Panc1 (cell line): ENCODE data around the gene HNRNPM. TPM values are rescaled to one million over a fixed set of nuclear protein-coding genes. Genes with fewer than 3 reads are reported as not detected.

Experiments used
- ATAC-seq: fragments of 200-7000 bp; cut with Tn5 transposase; 2 replicates; pipeline ENCODE4 v1.9.1; 2020; ENCODE audit warnings: mild to moderate bottlenecking, moderate library complexity
- BruUV-seq: library from RNA; stranded (reverse); fragments of 400-500 nt; replicated peaks from 2 replicates; lab custom pipeline; 2021; lab: Mats Ljungman, UMichigan
- CTCF ChIA-PET: fragments of 300-600 bp; sonication (Branson Sonifier 250); formaldehyde crosslinking; loops from one replicate; lab custom pipeline; 2022; ENCODE audit warnings: antibody characterized with exemption; lab: Charles Lee
- POLR2A ChIA-PET: fragments of 300-600 bp; sonication (Branson Sonifier 250); formaldehyde crosslinking; loops from one replicate; lab custom pipeline; 2022; ENCODE audit warnings: antibody characterized with exemption; lab: Charles Lee
- DNase-seq: peaks from one replicate; pipeline ENCODE4 v3.0.0-alpha.2; 2010; ENCODE audit warnings: low read depth, low spot score
- H3K27ac ChIP-seq: 2 replicates; pipeline ENCODE4 v1.5.1; 2011; ENCODE audit warnings: mild to moderate bottlenecking, low read length, inconsistent platforms
- H3K27me3 ChIP-seq: fragments of 200-500 bp; sonication (Bioruptor generic); 2 replicates; pipeline ENCODE4 v1.6.0; 2014; ENCODE audit warnings: low read length, inconsistent platforms; ENCODE audit not compliant: control insufficient read depth, insufficient read depth
- H3K36me3 ChIP-seq: fragments of 200-500 bp; sonication (Bioruptor generic); 2 replicates; pipeline ENCODE4 v1.5.1; 2014; ENCODE audit warnings: inconsistent platforms, mild to moderate bottlenecking, low read length, moderate library complexity; ENCODE audit not compliant: control insufficient read depth, insufficient read depth
- H3K4me1 ChIP-seq: 2 replicates; pipeline ENCODE4 v1.5.1; 2011; ENCODE audit warnings: inconsistent platforms, mild to moderate bottlenecking, low read length, moderate library complexity; ENCODE audit not compliant: control insufficient read depth, insufficient read depth
- H3K4me3 ChIP-seq, 2 experiments: 2 replicates each; pipeline ENCODE4 v1.5.1; 2011 to 2012; ENCODE audit warnings: low read depth in 2 of 2, low read length in 2 of 2, mild to moderate bottlenecking in 2 of 2, inconsistent platforms in 1 of 2, moderate library complexity in 1 of 2
- H3K9me3 ChIP-seq: fragments of 200-500 bp; sonication (Bioruptor generic); 2 replicates; pipeline ENCODE4 v1.5.1; 2014; ENCODE audit warnings: low read depth, mild to moderate bottlenecking, inconsistent platforms, low read length, moderate library complexity; ENCODE audit not compliant: control insufficient read depth, insufficient read depth
- POLR2AphosphoS5 ChIP-seq: IDR thresholded peaks from 2 replicates; pipeline ENCODE4 v1.6.1; 2012; ENCODE audit warnings: mild to moderate bottlenecking, low read depth, low read length, moderate library complexity
- SIN3A ChIP-seq: IDR thresholded peaks from 2 replicates; pipeline ENCODE4 v1.6.1; 2012; ENCODE audit warnings: low read depth, mild to moderate bottlenecking, low read length, moderate library complexity, borderline replicate concordance; ENCODE audit not compliant: insufficient read depth
- TCF7L2 ChIP-seq: IDR thresholded peaks from 2 replicates; pipeline ENCODE4 v1.6.1; 2011; ENCODE audit warnings: mild to moderate bottlenecking, low read depth, low read length, inconsistent platforms
- in situ Hi-C: cut with HindIII; loops from 2 replicates; pipeline ENCODE4 v1.10.0; 2016; ENCODE audit warnings: low sequenced_read_pairs, low pct_unique_long_range_greater_than_20kb
- intact Hi-C: fragments of 100-400 bp; cut with micrococcal nuclease; formaldehyde crosslinking; loops from one replicate; pipeline ENCODE4 v1.10.0; 2022; ENCODE audit not compliant: unreplicated experiment
- total RNA-seq: library from RNA; stranded (reverse); gene quantifications from one replicate; pipeline ENCODE4 v1.2.1, GENCODE V29; 2021; ENCODE audit not compliant: unreplicated experiment
- TF ChIP-seq, protein P1 (sequence below): fragments of 450-650 bp; IDR thresholded peaks from 2 replicates; pipeline ENCODE4 v1.5.1; 2017; ENCODE audit warnings: mild to moderate bottlenecking
- TF ChIP-seq, protein P2 (sequence below), 2 experiments: IDR thresholded peaks; 2 replicates each; pipeline ENCODE4 v1.6.1; 2011 to 2012; ENCODE audit warnings: low read depth in 2 of 2, control low read depth in 1 of 2, low read length in 1 of 2, mild to moderate bottlenecking in 1 of 2, moderate library complexity in 1 of 2; ENCODE audit not compliant: insufficient read depth in 1 of 2

Gene HNRNPM
- total RNA-seq, 1 experiment from 2014 or later = 225 TPM

DNA sequence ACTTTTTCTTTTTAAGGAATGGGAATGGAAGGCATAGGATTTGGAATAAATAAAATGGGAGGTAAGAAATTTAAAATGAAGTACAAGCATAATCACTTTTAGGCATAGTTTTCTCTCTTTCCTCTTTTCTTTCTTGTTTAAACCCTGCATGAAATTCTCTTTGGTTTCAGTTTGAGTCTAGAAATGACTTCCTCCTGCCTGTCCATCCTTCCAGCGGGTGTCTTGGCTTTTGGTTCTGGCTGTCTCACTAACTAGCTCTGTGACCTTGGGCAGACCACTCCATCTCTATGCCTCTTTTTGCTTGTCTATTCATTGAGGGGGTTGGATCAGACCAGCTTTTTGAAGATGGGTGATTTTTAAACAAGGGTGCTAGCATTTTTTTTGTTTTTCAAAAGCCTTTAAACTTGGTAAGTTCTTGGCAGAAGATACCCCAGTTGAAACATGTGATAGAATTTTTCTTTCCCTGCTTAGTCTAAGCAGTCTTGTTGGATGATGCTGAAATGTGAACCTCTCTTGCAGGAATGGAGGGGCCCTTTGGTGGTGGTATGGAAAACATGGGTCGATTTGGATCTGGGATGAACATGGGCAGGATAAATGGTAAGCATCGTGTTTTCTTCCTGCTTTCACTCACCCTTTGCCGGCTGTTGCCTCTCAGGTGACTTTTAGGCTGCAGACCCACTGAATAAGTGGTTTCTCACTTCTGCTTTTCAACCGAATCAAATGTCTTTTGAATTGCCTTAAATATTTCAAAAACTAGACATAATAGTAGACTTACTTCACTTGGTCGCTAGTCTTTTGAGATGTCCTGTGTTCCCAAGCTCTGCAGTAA, 29.1 kb downstream of the HNRNPM start:
- peaks cover 25% of the 10 kb centered on the region for H3K36me3 ChIP-seq
- POLR2A ChIA-PET = no interaction called here
- no TSS peak for BruUV-seq
- intact Hi-C loops = no loop called here
- CTCF ChIA-PET = no interaction called here
- ATAC-seq (no peak), DNase-seq (no peak)
- TF ChIP-seq, protein P1, sequence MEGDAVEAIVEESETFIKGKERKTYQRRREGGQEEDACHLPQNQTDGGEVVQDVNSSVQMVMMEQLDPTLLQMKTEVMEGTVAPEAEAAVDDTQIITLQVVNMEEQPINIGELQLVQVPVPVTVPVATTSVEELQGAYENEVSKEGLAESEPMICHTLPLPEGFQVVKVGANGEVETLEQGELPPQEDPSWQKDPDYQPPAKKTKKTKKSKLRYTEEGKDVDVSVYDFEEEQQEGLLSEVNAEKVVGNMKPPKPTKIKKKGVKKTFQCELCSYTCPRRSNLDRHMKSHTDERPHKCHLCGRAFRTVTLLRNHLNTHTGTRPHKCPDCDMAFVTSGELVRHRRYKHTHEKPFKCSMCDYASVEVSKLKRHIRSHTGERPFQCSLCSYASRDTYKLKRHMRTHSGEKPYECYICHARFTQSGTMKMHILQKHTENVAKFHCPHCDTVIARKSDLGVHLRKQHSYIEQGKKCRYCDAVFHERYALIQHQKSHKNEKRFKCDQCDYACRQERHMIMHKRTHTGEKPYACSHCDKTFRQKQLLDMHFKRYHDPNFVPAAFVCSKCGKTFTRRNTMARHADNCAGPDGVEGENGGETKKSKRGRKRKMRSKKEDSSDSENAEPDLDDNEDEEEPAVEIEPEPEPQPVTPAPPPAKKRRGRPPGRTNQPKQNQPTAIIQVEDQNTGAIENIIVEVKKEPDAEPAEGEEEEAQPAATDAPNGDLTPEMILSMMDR = no peak
- TF ChIP-seq, protein P2, sequence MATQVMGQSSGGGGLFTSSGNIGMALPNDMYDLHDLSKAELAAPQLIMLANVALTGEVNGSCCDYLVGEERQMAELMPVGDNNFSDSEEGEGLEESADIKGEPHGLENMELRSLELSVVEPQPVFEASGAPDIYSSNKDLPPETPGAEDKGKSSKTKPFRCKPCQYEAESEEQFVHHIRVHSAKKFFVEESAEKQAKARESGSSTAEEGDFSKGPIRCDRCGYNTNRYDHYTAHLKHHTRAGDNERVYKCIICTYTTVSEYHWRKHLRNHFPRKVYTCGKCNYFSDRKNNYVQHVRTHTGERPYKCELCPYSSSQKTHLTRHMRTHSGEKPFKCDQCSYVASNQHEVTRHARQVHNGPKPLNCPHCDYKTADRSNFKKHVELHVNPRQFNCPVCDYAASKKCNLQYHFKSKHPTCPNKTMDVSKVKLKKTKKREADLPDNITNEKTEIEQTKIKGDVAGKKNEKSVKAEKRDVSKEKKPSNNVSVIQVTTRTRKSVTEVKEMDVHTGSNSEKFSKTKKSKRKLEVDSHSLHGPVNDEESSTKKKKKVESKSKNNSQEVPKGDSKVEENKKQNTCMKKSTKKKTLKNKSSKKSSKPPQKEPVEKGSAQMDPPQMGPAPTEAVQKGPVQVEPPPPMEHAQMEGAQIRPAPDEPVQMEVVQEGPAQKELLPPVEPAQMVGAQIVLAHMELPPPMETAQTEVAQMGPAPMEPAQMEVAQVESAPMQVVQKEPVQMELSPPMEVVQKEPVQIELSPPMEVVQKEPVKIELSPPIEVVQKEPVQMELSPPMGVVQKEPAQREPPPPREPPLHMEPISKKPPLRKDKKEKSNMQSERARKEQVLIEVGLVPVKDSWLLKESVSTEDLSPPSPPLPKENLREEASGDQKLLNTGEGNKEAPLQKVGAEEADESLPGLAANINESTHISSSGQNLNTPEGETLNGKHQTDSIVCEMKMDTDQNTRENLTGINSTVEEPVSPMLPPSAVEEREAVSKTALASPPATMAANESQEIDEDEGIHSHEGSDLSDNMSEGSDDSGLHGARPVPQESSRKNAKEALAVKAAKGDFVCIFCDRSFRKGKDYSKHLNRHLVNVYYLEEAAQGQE (IDR thresholded peaks at IDR 0.05; ENCODE audit: insufficient read depth in 1 of 2, low read depth in 2 of 2, low read length in 1 of 2) = no peak
- no peak for TF ChIP-seq POLR2AphosphoS5
- TF ChIP-seq SIN3A = no peak
- TF ChIP-seq TCF7L2 = no peak
- H3K27me3 ChIP-seq = no peaks in the 10 kb centered on the region
- no peaks in the 10 kb centered on the region for H3K4me1 ChIP-seq
- no peak overlapping the region for H3K4me3 ChIP-seq
- no peak overlapping the region for H3K27ac ChIP-seq
- in situ Hi-C loops = no loop called here
- no peaks in the 10 kb centered on the region for H3K9me3 ChIP-seq

DNA sequence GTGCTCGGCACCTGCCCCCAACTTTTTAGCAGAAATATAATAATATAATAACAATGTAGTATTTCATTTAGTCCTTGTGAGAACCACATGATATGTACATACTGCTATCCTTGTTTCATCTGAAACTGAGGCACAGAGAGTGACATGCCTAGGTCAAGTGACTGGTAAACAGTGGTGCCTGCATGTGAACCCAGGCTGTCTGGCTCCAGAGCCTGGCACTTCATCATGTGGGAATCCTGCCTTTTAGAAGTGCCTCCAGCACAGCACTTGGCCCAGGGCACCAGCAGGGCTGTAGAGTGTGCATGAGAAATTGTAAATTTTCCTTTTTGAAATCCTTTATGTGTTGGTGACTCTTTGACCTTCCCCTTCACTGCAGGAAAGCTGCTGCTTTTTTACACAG, 30.2 kb downstream of the HNRNPM start:
- no TSS peak for BruUV-seq
- H3K9me3 ChIP-seq = no peaks in the 10 kb centered on the region
- peaks cover 13% of the 10 kb centered on the region for H3K36me3 ChIP-seq
- no peak for ATAC-seq
- H3K27me3 ChIP-seq = no peaks in the 10 kb centered on the region
- no peak overlapping the region for H3K27ac ChIP-seq
- in situ Hi-C loops (no loop called here), intact Hi-C loops (no loop called here)
- TF ChIP-seq, protein P2 (IDR thresholded peaks at IDR 0.05; ENCODE audit: insufficient read depth in 1 of 2, low read depth in 2 of 2, low read length in 1 of 2) = no peak
- TF ChIP-seq TCF7L2 (no peak), SIN3A (no peak), POLR2AphosphoS5 (no peak)
- TF ChIP-seq, protein P1 = no peak
- no peak for DNase-seq
- ChIA-PET POLR2A (no interaction called here), CTCF (no interaction called here)
- H3K4me3 ChIP-seq = no peak overlapping the region
- H3K4me1 ChIP-seq = no peaks in the 10 kb centered on the region
